IPS DF 6.9 (cell line): Measurements from ENCODE around the gene FGF12.

ENCODE experiments used
- DNase-seq: peaks from one replicate; pipeline ENCODE4 v3.0.0-alpha.2; 2013; ENCODE audit warnings: low read depth, low spot score
- H3K27ac ChIP-seq: one replicate; pipeline ENCODE4 v1.5.1; 2013; ENCODE audit warnings: low read length, control low read depth
- H3K27me3 ChIP-seq: 2 replicates; pipeline ENCODE4 v1.6.1; 2013; ENCODE audit warnings: mild to moderate bottlenecking, low read length; ENCODE audit not compliant: control insufficient read depth, insufficient read depth
- H3K36me3 ChIP-seq: 2 replicates; pipeline ENCODE4 v1.6.1; 2013; ENCODE audit warnings: low read length; ENCODE audit not compliant: control insufficient read depth, insufficient read depth
- H3K4me1 ChIP-seq: 2 replicates; pipeline ENCODE4 v1.6.1; 2013; ENCODE audit warnings: low read length; ENCODE audit not compliant: control insufficient read depth, insufficient read depth
- H3K4me3 ChIP-seq: 2 replicates; pipeline ENCODE4 v1.5.1; 2013; ENCODE audit warnings: mild to moderate bottlenecking, low read length
- H3K9me3 ChIP-seq: 2 replicates; pipeline ENCODE4 v1.6.1; 2013; ENCODE audit warnings: low read length, inconsistent platforms; ENCODE audit not compliant: control insufficient read depth, insufficient read depth
- WGBS: extraction: QIAGEN DNeasy Blood & Tissue Kit; methylation state at CpG from one replicate; pipeline ENCODE4 v1.1.7; 2013; ENCODE audit warnings: mixed read lengths, missing lambda C conversion rate; ENCODE audit not compliant: insufficient read length, insufficient coverage; 5-methylcytosine and 5-hydroxymethylcytosine counted together

Gene FGF12

GRCh38 chr3:192317564-192317963 lies 409.8 kb downstream of the FGF12 start:
- Histone ChIP-seq H3K36me3 (no peaks in the 10 kb centered on the region), H3K4me1 (no peaks in the 10 kb centered on the region), H3K4me3 (no peak overlapping the region), H3K27ac (no peak overlapping the region), H3K9me3 (no peaks in the 10 kb centered on the region), H3K27me3 (no peaks in the 10 kb centered on the region)
- DNase-seq: no peak
- WGBS: no CpG with 5 or more reads among the region's 2 CpGs

- H3K27me3 ChIP-seq: no peaks in the 10 kb centered on the region
- no peaks in the 10 kb centered on the region for H3K4me1 ChIP-seq
- H3K36me3 ChIP-seq: no peaks in the 10 kb centered on the region
- H3K9me3 ChIP-seq: no peaks in the 10 kb centered on the region
- no peak overlapping the region for H3K4me3 ChIP-seq
- DNase-seq: no peak
- H3K27ac ChIP-seq: no peak overlapping the region
Observed at GRCh38 chr3:192313605-192314004, 413.7 kb downstream of the FGF12 start.

GRCh38 chr3:192307631-192308030 lies 419.7 kb downstream of the FGF12 start:
- DNase-seq: no peak
- no peak overlapping the region for H3K4me3 ChIP-seq
- H3K27me3 ChIP-seq: no peaks in the 10 kb centered on the region
- no peak overlapping the region for H3K27ac ChIP-seq
- H3K4me1 ChIP-seq: no peaks in the 10 kb centered on the region
- no CpG with 5 or more reads among the region's 3 CpGs for WGBS
- no peaks in the 10 kb centered on the region for H3K9me3 ChIP-seq
- no peaks in the 10 kb centered on the region for H3K36me3 ChIP-seq

GRCh38 chr3:192303235-192303634 lies 424.1 kb downstream of the FGF12 start:
- WGBS: no CpG with 5 or more reads among the region's 3 CpGs
- H3K27ac ChIP-seq: no peak overlapping the region
- no peaks in the 10 kb centered on the region for H3K9me3 ChIP-seq
- DNase-seq: no peak
- no peaks in the 10 kb centered on the region for H3K27me3 ChIP-seq
- H3K4me3 ChIP-seq: no peak overlapping the region
- H3K4me1 ChIP-seq: no peaks in the 10 kb centered on the region
- H3K36me3 ChIP-seq: no peaks in the 10 kb centered on the region

- DNase-seq: no peak
- H3K9me3 ChIP-seq: no peaks in the 10 kb centered on the region
- no peaks in the 10 kb centered on the region for H3K27me3 ChIP-seq
- H3K27ac ChIP-seq: no peak overlapping the region
- H3K4me1 ChIP-seq: no peaks in the 10 kb centered on the region
- no peak overlapping the region for H3K4me3 ChIP-seq
- no peaks in the 10 kb centered on the region for H3K36me3 ChIP-seq
Observed at GRCh38 chr3:192302721-192303120, 424.6 kb downstream of the FGF12 start.

- no peak overlapping the region for H3K4me3 ChIP-seq
- H3K27ac ChIP-seq: no peak overlapping the region
- no peaks in the 10 kb centered on the region for H3K27me3 ChIP-seq
- WGBS: no CpG with 5 or more reads among the region's 1 CpG
- DNase-seq: no peak
- H3K4me1 ChIP-seq: no peaks in the 10 kb centered on the region
- no peaks in the 10 kb centered on the region for H3K36me3 ChIP-seq
- no peaks in the 10 kb centered on the region for H3K9me3 ChIP-seq
Observed at GRCh38 chr3:192299921-192300320, 427.4 kb downstream of the FGF12 start.

- Histone ChIP-seq H3K4me3 (no peak overlapping the region), H3K4me1 (no peaks in the 10 kb centered on the region), H3K9me3 (no peaks in the 10 kb centered on the region), H3K27ac (no peak overlapping the region), H3K36me3 (no peaks in the 10 kb centered on the region), H3K27me3 (no peaks in the 10 kb centered on the region)
- no peak for DNase-seq
- whole genome bisulfite sequencing: no CpG with 5 or more reads among the region's 4 CpGs
Observed at GRCh38 chr3:192296845-192297244, 430.5 kb downstream of the FGF12 start.

- H3K27ac ChIP-seq: no peak overlapping the region
- H3K27me3 ChIP-seq: no peaks in the 10 kb centered on the region
- no peaks in the 10 kb centered on the region for H3K9me3 ChIP-seq
- DNase-seq: no peak
- no CpG with 5 or more reads among the region's 2 CpGs for WGBS
- no peaks in the 10 kb centered on the region for H3K4me1 ChIP-seq
- no peak overlapping the region for H3K4me3 ChIP-seq
- H3K36me3 ChIP-seq: no peaks in the 10 kb centered on the region
Observed at GRCh38 chr3:192284443-192285072, 442.8 kb downstream of the FGF12 start.

GRCh38 chr3:192281207-192281880 lies 446.0 kb downstream of the FGF12 start:
- H3K4me3 ChIP-seq: no peak overlapping the region
- H3K36me3 ChIP-seq: no peaks in the 10 kb centered on the region
- no peak overlapping the region for H3K27ac ChIP-seq
- no peaks in the 10 kb centered on the region for H3K27me3 ChIP-seq
- WGBS: no CpG with 5 or more reads among the region's 6 CpGs
- H3K4me1 ChIP-seq: no peaks in the 10 kb centered on the region
- no peaks in the 10 kb centered on the region for H3K9me3 ChIP-seq
- no peak for DNase-seq

GRCh38 chr3:192279664-192280063 lies 447.7 kb downstream of the FGF12 start:
- WGBS: no CpG with 5 or more reads among the region's 1 CpG
- no peak for DNase-seq
- Histone ChIP-seq H3K9me3 (no peaks in the 10 kb centered on the region), H3K4me1 (no peaks in the 10 kb centered on the region; the same call in 1 of the 2 replicates), H3K27me3 (no peaks in the 10 kb centered on the region), H3K27ac (no peak overlapping the region), H3K36me3 (no peaks in the 10 kb centered on the region), H3K4me3 (no peak overlapping the region)

GRCh38 chr3:192277477-192277876 lies 449.9 kb downstream of the FGF12 start:
- Histone ChIP-seq H3K4me3 (no peak overlapping the region), H3K27ac (no peak overlapping the region), H3K4me1 (no peaks in the 10 kb centered on the region; the same call in 1 of the 2 replicates), H3K27me3 (no peaks in the 10 kb centered on the region), H3K36me3 (no peaks in the 10 kb centered on the region), H3K9me3 (no peaks in the 10 kb centered on the region)
- no peak for DNase-seq
- WGBS: no CpG with 5 or more reads among the region's 9 CpGs
